ENCODE data around the gene ZSWIM6. TPM values are rescaled to one million over a fixed set of nuclear protein-coding genes. Genes with fewer than 3 reads are reported as not detected.

Gene ZSWIM6
- polyA plus RNA-seq, 1 of the 3 experiments (the other 2 are of a cell fraction), result 7.4 TPM

DNA sequence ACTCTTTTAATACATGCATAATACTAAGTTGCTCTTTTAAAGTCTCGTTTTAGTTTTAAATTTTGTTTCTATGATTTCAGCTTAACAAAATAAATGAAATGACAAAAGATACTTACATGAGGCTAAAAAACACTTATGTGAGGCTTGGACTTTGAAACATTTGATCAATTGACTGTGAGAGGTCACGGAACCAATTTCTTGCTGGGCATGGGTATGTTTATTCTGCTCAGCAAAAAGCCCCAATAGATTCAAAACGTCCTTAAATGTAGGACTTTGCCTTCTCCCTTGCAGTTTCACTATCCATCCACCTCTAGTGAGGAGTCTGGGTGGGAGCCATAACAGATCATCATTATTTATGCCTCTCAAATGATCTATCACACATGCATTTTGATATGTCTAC lies 191.9 kb downstream of the ZSWIM6 start:
- peaks cover 23% of the 10 kb centered on the region for H3K79me2 ChIP-seq (ENCODE audit: insufficient read depth)
- no peak overlapping the region for H3K4me2 ChIP-seq
- no peaks in the 10 kb centered on the region for H3K27me3 ChIP-seq (ENCODE audit: insufficient read depth)
- no peaks in the 10 kb centered on the region for H3K9me3 ChIP-seq
- TF ChIP-seq RFX5 (IDR thresholded peaks at IDR 0.05; ENCODE audit: low read length) (no peak), ZBTB33 (IDR thresholded peaks at IDR 0.05; ENCODE audit: borderline replicate concordance, low read depth) (no peak), TAF1 (IDR thresholded peaks at IDR 0.05; ENCODE audit: borderline replicate concordance, low read depth, low read length) (no peak), RCOR1 (IDR thresholded peaks at IDR 0.05; ENCODE audit: low read length) (no peak), FOXM1 (IDR thresholded peaks at IDR 0.05; ENCODE audit: low read depth) (no peak), NFIC (IDR thresholded peaks at IDR 0.05; ENCODE audit: borderline replicate concordance) (no peak), RAD21 (IDR thresholded peaks at IDR 0.05; ENCODE audit: low read length) (no peak), REST (IDR thresholded peaks at IDR 0.05; ENCODE audit: low read depth, low read length) (no peak), YY1 (IDR thresholded peaks at IDR 0.05; ENCODE audit: low read depth) (no peak), GATA2 (CRISPR knock-in tag; IDR thresholded peaks at IDR 0.05) (no peak), IRF3 (IDR thresholded peaks at IDR 0.05; ENCODE audit: low read depth, low read length) (no peak), NRF1 (IDR thresholded peaks at IDR 0.05; ENCODE audit: low read depth, low read length) (no peak), CHD2 (IDR thresholded peaks at IDR 0.05; ENCODE audit: low read length, partially characterized antibody) (no peak)
- TF ChIP-seq, protein P1, sequence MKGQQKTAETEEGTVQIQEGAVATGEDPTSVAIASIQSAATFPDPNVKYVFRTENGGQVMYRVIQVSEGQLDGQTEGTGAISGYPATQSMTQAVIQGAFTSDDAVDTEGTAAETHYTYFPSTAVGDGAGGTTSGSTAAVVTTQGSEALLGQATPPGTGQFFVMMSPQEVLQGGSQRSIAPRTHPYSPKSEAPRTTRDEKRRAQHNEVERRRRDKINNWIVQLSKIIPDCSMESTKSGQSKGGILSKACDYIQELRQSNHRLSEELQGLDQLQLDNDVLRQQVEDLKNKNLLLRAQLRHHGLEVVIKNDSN (IDR thresholded peaks at IDR 0.05; ENCODE audit: borderline replicate concordance, low read depth), result no peak
- ChIA-PET POLR2A (no interaction called here), CTCF (interaction anchor here (0.7 to 1.3 kb wide), 4 partner anchors 10 to 135 kb away, joined by 3 to 4 read pairs (median 3); no protein-coding TSS in a partner anchor)
- no peaks in the 10 kb centered on the region for H3K9me2 ChIP-seq
- H4K20me1 ChIP-seq (ENCODE audit: insufficient read depth), result no peaks in the 10 kb centered on the region; the same call in 1 of the 2 replicates
- no peak overlapping the region for H3K27ac ChIP-seq (ENCODE audit: low read depth in 2 of 2, low read length in 1 of 2)
- H3K9ac ChIP-seq, result no peak overlapping the region
- DNase-seq, result no peak
- peaks cover 10% of the 10 kb centered on the region for H3F3A ChIP-seq (replicated peaks; ENCODE audit: insufficient read depth)
- H2AFZ ChIP-seq (ENCODE audit: low read depth), result no peak overlapping the region
- H3K4me1 ChIP-seq (ENCODE audit: control insufficient read depth in 1 of 2, insufficient read depth in 2 of 2, low read depth in 1 of 2, low read length in 1 of 2), result peaks cover 0 to 2% of the 10 kb centered on the region in 2 experiments; a peak in 1 of 4 replicates
- 92% methylated on average over 3 of the region's 3 CpGs for WGBS (ENCODE audit: low lambda C conversion rate)
- no peak overlapping the region for H3K4me3 ChIP-seq (ENCODE audit: low read depth in 2 of 2, low read length in 1 of 2)
- H3K36me3 ChIP-seq (replicated peaks in 1 of 2; ENCODE audit: control insufficient read depth in 1 of 2, insufficient read depth in 2 of 2, low read length in 1 of 2), result peaks cover 23 to 42% of the 10 kb centered on the region in 2 experiments

Measured in SK-N-SH (cell line).